Activated T-cell treated with anti-CD3 and anti-CD28 coated beads, Interleukin-2, amount 50 U/mL, for 72 hours (primary cell): ENCODE measurements around the gene CYP27A1. TPM values are rescaled to one million over a fixed set of nuclear protein-coding genes. Genes with fewer than 3 reads are reported as not detected.

Experiments used
- total RNA-seq, 2 donors: library from RNA; stranded (reverse); gene quantifications; one replicate each; pipeline ENCODE4 v1.2.3, GENCODE V29; 2022

Gene CYP27A1
- total RNA-seq, 2 donors from 2014 or later = 0.30 to 0.31 TPM

Other genes starting within 250 kb of the CYP27A1 start
- 10 to 100 TPM; 31.6 to 35.3 TPM for gene USP37, start 213.8 kb upstream of the CYP27A1 start, total RNA-seq
- gene CNOT9, start 213.3 kb upstream of the CYP27A1 start, total RNA-seq = 10 to 100 TPM; 80.8 to 82.9 TPM
- gene PLCD4, start 174.2 kb upstream of the CYP27A1 start, total RNA-seq = under 1 TPM; 0.24 to 0.35 TPM
- 10 to 100 TPM; 41.3 to 46.6 TPM for gene ZNF142, start 122.5 kb upstream of the CYP27A1 start, total RNA-seq
- 10 to 100 TPM; 55.3 to 86.5 TPM for gene BCS1L, start 122.5 kb upstream of the CYP27A1 start, total RNA-seq
- 10 to 100 TPM; 18.5 to 24.5 TPM for gene RNF25, start 110.1 kb upstream of the CYP27A1 start, total RNA-seq
- 10 to 100 TPM; 15.3 to 22.1 TPM for gene STK36, start 110.1 kb upstream of the CYP27A1 start, total RNA-seq
- gene TTLL4, start 71.3 kb upstream of the CYP27A1 start, total RNA-seq = 10 to 100 TPM; 30.9 to 34.4 TPM
- gene PRKAG3, start 49.7 kb downstream of the CYP27A1 start, total RNA-seq = not detected
- gene WNT6, start 77.7 kb downstream of the CYP27A1 start, total RNA-seq = under 1 TPM; 0.19 TPM
- 1 to 10 TPM; 3.4 to 8.6 TPM for gene WNT10A, start 98.7 kb downstream of the CYP27A1 start, total RNA-seq
- gene CDK5R2, start 177.5 kb downstream of the CYP27A1 start, total RNA-seq = not detected
- not detected for gene FEV, start 203.0 kb downstream of the CYP27A1 start, total RNA-seq
- not detected for gene CRYBA2, start 211.3 kb downstream of the CYP27A1 start, total RNA-seq